ENCODE measurements around the gene ANGEL2.

- no peak for TF ChIP-seq POLR2A (IDR thresholded peaks at IDR 0.05)
- TF ChIP-seq CTCF (IDR thresholded peaks at IDR 0.05) = no peak
Measured at GRCh38 chr1:212984522-212985291, 31.0 kb downstream of the ANGEL2 start.

Data from heart left ventricle (tissue), 13 donors.